ENCODE results near the gene LSMEM2. TPM values are rescaled to one million over a fixed set of nuclear protein-coding genes. Genes with fewer than 3 reads are reported as not detected.
A peak's percentile ranks its signal among the peaks of the same experiment; 100 is the strongest.

Gene LSMEM2
- total and polyA plus RNA-seq, 2 of the 8 experiments (the other 6 are each of a cell fraction or from before 2014, with no cell fraction given): 0.58 to 0.68 TPM

- no peak overlapping the region for H4K8ac ChIP-seq (ENCODE audit: extremely low read depth, insufficient read depth, low read length)
- H3K56ac ChIP-seq (replicated peaks; ENCODE audit: insufficient read length, low read depth, low read length): no peak overlapping the region
- peak overlapping the region; percentile 98 for H2BK5ac ChIP-seq (ENCODE audit: low read depth, low read length)
- TF ChIP-seq NRF1 (IDR thresholded peaks at IDR 0.05; ENCODE audit: low read depth, low read length): no peak
- TF ChIP-seq ATF2 (IDR thresholded peaks at IDR 0.05; ENCODE audit: low read length): no peak
- no peak for TF ChIP-seq CEBPB (IDR thresholded peaks at IDR 0.05; ENCODE audit: low read depth, low read length)
- no peak for TF ChIP-seq YY1 (IDR thresholded peaks at IDR 0.05; ENCODE audit: low read depth, low read length)
- TF ChIP-seq POLR2A (IDR thresholded peaks at IDR 0.05; ENCODE audit: control extremely low read depth in 1 of 2, low read depth in 2 of 2, low read length in 2 of 2): no peak
- TF ChIP-seq GTF2F1 (IDR thresholded peaks at IDR 0.05; ENCODE audit: borderline replicate concordance, low read depth, low read length): no peak
- no peak for TF ChIP-seq KDM5A (IDR thresholded peaks at IDR 0.05; ENCODE audit: low read length)
- no peak for TF ChIP-seq RFX5 (IDR thresholded peaks at IDR 0.05; ENCODE audit: borderline replicate concordance, low read depth, low read length)
- TF ChIP-seq RXRA (IDR thresholded peaks at IDR 0.05; ENCODE audit: insufficient read depth, low read depth, low read length): no peak
- no peak for TF ChIP-seq TEAD4 (IDR thresholded peaks at IDR 0.05; ENCODE audit: low read depth, low read length)
- CTCF ChIA-PET (ENCODE audit: partially characterized antibody): interaction anchor here (1.3 to 53.5 kb wide), 5 partner anchors 17 to 123 kb away, joined by 3 to 2149 read pairs (median 121); partner anchors contain the start of genes GNAI2, GNAT1, LSMEM2 and SEMA3B
- H3K27me3 ChIP-seq (replicated peaks in 1 of 4; ENCODE audit: control insufficient read depth in 3 of 4, extremely low read depth in 1 of 4, insufficient read depth in 3 of 4, low read length in 3 of 4): no peaks in the 10 kb centered on the region
- peaks cover 12 to 80% (median 70%) of the 10 kb centered on the region in 4 experiments for H3K4me1 ChIP-seq (replicated peaks in 1 of 4; ENCODE audit: control insufficient read depth in 3 of 4, insufficient read depth in 4 of 4, low read length in 3 of 4)
- H2BK120ac ChIP-seq (replicated peaks; ENCODE audit: low read depth, low read length): peak overlapping the region; percentile 8
- no peak overlapping the region for H3K14ac ChIP-seq (ENCODE audit: insufficient read length)
- peak overlapping the region; percentile 10 for H3K4ac ChIP-seq (replicated peaks; ENCODE audit: insufficient read length, low read depth, low read length)
- H2AFZ ChIP-seq (ENCODE audit: low read length): no peak overlapping the region
- WGBS, 2 experiments (ENCODE audit: extremely low coverage in 1 of 2, insufficient coverage in 1 of 2, insufficient read length in 1 of 2, insufficient replicate concordance in 2 of 2, low coverage in 1 of 2, low lambda C conversion rate in 2 of 2, missing lambda C conversion rate in 1 of 2): 93% methylated on average over 3 of the region's 3 CpGs; no CpG with 5 or more reads in 1 of the 2 experiments
- H4K20me1 ChIP-seq (replicated peaks in 1 of 2; ENCODE audit: control insufficient read depth in 1 of 2, insufficient read depth in 2 of 2, low read length in 2 of 2): peaks cover 21 to 33% of the 10 kb centered on the region in 2 experiments
- POLR2A ChIA-PET (ENCODE audit: partially characterized antibody): interaction anchor here (0.6 to 3.4 kb wide), 7 partner anchors 9 to 51 kb away, joined by 3 to 41 read pairs (median 5); partner anchors contain the start of gene GNAT1
- peak overlapping the region; percentile 99 for H2BK20ac ChIP-seq (ENCODE audit: low read length)
- FAIRE-seq (no peak), DNase-seq (ENCODE audit: low read depth in 1 of 2, low spot score in 2 of 2) (no peak)
- H3K18ac ChIP-seq (ENCODE audit: extremely low read depth, low read length): peak overlapping the region; percentile 100
- H2BK12ac ChIP-seq (ENCODE audit: low read depth, low read length): peak overlapping the region; percentile 43; the same call in 1 of the 2 replicates
- peak overlapping the region; percentile 99 for H2BK15ac ChIP-seq (ENCODE audit: low read length)
- H3K79me1 ChIP-seq (ENCODE audit: low read depth, low read length): peaks cover 25% of the 10 kb centered on the region
- peaks cover 11% of the 10 kb centered on the region; the same call in 1 of the 2 replicates for H3K23me2 ChIP-seq (ENCODE audit: low read depth, low read length)
- H4K91ac ChIP-seq (replicated peaks; ENCODE audit: insufficient read length, low read length): peak overlapping the region; percentile 14
- H4K5ac ChIP-seq (ENCODE audit: insufficient read length, low read depth, low read length): no peak overlapping the region
- H2AK5ac ChIP-seq (ENCODE audit: low read depth, low read length): peak overlapping the region; percentile 4; the same call in 1 of the 2 replicates
- peak overlapping the region in 1 of 2 experiments; percentile 87; a peak in 2 of 4 replicates for H3K4me2 ChIP-seq (ENCODE audit: insufficient read depth in 1 of 2, low read depth in 2 of 2, low read length in 2 of 2)
- peaks cover 0 to 3% (median 0%) of the 10 kb centered on the region in 4 experiments; a peak in 1 of 8 replicates for H3K36me3 ChIP-seq (ENCODE audit: control insufficient read depth in 2 of 4, insufficient read depth in 4 of 4, low read length in 3 of 4)
- H3K9ac ChIP-seq (replicated peaks in 1 of 4; ENCODE audit: extremely low read depth in 1 of 4, low read depth in 3 of 4, low read length in 3 of 4): no peak overlapping the region; a peak in 2 of 7 replicates
- peaks cover 33 to 92% of the 10 kb centered on the region in 2 experiments for H3K79me2 ChIP-seq (ENCODE audit: control insufficient read depth in 1 of 2, insufficient read depth in 2 of 2, low read length in 2 of 2)
- H3K27ac ChIP-seq (ENCODE audit: low read depth, low read length): peak overlapping the region; percentile 80; the same call in 1 of the 2 replicates
- H3K4me3 ChIP-seq (ENCODE audit: extremely low read depth in 1 of 4, insufficient read depth in 2 of 4, low read depth in 3 of 4, low read length in 4 of 4): no peak overlapping the region
- no peaks in the 10 kb centered on the region for H3K9me3 ChIP-seq (ENCODE audit: insufficient read depth in 2 of 2, low read depth in 1 of 2, low read length in 1 of 2)
- H3K23ac ChIP-seq (ENCODE audit: insufficient read length): no peak overlapping the region
Measured at GRCh38 chr3:50242381-50242770, 36.5 kb upstream of the LSMEM2 start.
